CD4-positive, alpha-beta T cell treated with Interleukin-17A for 4 hours (primary cell): ENCODE measurements around the gene BHLHE23.

ENCODE experiments used
- DNase-seq: peaks from one replicate; pipeline ENCODE4 v3.0.0-alpha.2; 2020; ENCODE audit warnings: mixed read lengths

BHLHE23 gene

GRCh38 chr20:62958388-62959100 lies 48.2 kb downstream of the BHLHE23 start:
- no peak for DNase-seq

DNA sequence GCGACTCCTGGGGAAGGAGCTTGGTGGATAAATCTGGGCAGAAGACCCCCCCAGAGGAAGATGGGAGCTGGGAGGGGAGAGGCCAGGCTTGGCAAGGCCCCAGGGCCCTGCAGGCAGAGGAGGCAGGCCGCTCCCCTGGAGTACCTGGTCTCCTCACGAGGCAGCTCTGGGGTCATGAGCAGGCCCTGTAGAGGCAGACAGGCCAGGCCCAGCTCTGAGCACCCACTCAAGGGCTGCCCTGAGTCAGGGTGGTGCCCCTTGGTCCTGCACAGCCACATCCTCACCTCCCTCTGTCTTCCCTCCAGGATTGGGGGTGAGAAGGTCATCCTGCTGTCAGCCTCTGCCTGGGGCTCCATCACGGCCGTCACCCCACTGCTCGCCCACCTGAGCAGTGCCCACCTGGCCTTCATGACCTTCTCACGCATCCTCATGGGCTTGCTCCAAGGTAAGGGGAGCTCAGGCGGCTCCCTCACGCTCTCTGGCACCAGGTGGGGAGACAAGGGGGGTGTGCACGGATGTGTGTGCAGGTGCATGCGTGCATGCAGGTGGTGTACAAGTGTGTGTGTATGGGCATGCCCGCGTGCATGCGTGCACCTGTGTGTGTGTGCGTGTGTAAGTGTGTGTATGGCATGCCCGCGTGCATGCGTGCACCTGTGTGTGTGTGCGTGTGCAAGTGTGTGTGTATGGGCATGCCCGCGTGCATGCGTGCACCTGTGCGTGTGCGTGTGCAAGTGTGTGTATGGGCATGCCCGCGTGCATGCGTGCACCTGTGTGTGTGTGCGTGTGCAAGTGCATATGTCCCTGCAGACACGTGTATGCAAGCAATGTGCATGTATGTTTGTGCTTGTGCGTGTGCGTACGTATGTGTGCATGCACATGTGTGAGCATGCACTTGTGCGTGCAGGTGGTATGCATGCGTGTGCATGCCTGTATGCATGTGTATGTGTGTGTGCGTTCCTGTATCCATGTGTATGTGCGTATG lies 49.3 kb downstream of the BHLHE23 start:
- DNase-seq = no peak

DNA sequence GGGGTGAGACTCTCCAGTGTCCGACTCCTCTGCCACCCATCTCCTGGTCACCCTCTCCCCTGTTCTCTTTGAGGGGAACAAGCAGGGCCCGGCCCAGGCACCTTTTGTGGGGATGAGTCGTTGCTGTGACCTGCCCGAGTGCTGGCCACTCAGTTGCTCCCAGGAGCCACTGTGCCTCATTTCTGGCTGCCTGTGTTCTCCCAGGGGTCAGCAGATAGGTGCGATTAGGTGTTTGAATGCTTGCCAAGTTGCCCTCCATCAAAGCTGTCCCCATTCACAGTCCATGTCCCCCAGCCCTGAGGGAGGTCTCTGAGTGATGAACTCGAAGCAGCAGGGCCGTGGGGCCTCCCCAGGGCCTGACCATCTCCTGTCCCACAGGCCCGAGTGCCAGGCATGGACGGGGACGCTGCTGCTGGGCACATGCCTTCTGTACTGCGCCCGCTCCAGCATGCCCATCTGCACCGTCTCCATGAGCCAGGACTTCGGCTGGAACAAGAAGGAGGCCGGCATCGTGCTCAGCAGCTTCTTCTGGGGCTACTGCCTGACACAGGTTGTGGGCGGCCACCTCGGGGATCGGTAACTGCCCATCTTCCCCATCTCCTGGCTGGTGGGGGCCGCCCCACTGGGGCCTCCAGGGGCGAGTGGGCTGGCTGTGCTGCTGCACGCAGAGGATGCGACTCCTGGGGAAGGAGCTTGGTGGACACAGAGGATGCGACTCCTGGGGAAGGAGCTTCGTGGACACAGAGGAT lies 50.2 kb downstream of the BHLHE23 start:
- DNase-seq = no peak
